ENCODE results near the gene NXNL2.

The NXNL2 gene

DNA sequence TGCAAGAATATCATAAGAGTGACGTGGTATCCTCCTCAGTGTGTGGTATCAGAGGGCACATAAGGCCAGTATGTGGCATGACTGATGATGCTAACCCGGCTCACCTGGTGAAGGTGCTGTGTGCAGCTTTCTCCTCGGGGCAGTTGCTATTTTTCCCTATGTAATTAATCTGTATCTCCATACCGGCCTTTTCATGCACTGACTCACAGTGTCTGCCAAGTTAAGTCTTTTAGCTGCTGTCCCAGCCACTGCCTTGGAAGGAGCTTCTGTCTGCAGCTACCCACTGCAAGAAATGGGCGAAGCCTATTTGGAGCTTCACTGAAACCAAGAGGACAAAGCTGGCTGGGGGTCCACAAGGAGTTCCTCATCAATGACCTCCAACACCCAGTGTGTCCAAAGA, 46.0 kb downstream of the NXNL2 start:
- no peak for DNase-seq

DNA sequence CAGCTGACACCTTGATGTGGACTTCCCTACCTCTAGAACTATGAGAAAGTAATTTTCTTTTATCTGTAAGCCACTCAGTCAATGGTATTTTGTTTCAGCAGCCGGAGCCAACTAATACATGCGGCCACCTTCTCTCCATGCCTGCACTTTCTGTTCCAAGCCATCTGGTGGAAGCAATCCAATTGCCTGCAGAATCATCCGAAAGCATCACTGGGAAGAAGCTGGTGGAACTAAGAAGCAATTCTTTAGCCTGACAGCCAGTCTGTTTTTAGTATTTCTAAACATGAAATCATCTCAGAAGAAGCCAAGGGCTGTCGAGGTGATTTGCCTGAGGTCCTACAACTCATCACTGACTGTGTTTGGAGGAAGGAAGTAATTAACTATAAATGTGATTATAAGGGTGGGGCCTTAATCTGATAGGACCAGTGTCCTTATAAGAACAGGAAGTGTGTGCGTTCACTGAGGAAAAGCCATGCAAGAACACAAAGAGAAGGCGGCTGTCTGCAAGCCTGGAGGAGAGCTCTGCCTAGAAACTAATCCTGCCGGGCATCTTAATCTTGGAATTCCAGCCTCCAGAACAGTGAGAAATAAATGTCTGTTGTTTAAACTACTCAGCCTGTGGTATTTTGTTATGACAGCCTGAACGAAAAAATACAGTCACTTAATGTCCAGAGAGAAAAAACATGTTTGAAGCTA, 49.1 kb downstream of the NXNL2 start:
- DNase-seq, result peak; percentile 31

DNA sequence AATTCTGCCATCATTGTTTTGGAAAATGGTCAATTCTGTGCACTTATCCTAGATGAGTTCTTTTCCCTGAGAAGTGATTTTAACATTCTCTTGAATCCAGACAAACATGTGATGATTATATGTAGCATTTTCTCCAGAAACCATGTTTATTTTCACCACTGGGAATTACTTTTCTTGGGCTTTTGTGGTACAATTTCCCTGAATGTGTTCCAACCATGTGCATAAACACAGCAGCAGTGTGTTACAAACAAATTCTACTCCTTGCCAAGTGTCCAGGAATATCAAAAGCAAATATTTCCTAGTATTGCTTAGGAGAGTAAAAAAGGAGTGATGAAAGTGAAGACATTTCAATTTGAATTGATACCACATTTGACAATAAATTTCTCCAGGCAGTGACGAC, 50.4 kb downstream of the NXNL2 start:
- DNase-seq, result no peak

DNA sequence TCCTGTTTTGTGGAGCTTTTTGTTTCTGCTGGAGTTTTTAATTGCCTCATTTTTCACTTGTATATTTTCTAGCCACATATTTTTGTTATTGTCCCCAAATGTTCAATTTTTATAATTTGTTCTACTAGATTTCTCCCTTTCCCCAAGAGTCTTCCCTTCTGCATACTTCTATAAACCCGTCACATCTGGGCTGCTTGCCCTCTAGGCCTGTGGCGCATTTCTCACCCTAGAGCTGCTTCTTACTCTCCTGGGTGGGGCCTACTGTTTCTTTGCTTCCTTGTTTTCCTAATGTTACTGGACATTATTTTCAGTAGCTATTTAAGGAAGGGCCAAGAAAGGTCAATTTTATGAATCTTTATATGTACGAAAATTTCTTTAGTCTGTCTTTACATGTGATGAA, 51.5 kb downstream of the NXNL2 start:
- no peak for DNase-seq

DNA sequence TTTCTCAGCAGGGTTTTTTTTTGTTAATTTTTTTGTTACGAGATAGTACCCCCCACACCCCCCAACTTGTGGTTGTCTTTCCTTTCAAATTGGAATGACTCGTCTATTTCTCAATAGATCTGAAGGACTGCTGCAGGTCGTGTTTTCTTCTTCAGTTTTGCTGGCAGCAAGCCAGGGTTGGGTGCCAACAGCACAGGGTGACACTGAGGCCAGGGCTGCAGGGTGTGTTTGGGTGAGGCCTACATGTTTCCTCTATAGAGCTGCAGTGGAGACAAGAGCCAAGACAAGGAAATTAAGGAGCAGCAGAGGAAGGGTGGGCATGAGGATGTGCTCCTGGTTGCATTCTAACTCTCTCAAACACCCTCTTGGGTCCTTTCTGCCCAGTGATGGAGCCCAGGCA, 52.2 kb downstream of the NXNL2 start:
- DNase-seq, result no peak

DNA sequence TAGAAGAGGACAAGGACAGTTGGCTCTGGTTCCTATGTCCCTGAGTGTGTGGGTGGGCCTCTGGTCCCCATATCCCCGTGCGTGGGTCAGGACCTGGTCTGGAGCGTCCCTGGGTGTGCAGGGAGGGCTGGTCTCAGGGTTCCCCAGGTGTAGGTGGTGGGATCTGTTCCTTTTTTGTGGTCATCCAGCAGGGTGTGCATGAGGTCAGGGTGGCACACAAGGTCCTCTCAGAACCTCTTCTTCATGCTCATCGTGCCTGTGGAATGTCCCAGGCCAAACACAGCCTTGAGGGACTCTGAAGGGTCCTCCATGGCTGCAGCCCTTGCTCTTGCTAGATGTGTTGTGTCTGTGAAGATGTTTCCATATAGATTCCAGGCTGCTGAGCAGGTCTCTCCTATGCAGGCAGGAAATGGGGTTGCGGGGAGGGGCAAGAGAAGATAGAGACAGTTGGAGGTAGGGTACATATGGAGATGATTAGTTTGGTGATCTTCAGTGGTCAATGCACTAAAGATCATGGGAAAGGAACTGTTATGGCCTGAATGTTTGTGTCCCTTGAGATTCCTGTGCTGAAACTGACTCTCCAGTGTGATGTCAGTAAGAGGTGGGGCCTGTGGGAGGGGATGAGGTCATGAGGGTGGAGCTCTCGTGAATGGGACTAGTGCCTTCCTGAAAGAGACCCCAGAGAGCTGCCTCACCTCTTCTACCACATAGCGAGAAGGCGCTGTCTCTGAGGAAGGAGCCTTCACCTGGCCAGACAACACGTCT, 53.1 kb downstream of the NXNL2 start:
- DNase-seq, result no peak

DNA sequence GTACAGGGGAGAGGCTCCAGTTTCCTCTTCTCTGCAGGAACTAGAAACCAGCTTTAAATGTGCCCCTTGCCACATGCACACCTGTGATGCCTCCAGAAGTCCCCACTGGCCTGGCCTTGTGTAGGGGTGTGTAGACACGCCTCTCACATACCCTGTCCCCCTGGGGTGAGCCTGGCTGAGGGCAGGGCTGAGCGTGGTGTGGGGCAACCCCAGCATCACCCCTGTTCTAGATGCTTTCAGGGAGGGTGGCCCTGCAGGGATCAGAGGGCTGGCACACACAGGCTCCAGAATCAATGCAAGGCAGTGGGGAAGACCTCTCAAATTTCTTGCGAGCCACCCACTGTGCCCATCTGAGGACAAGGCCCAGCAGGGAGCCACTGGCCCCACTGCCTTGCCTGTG, 54.7 kb downstream of the NXNL2 start:
- no peak for DNase-seq

- DNase-seq, result peak; percentile 14
Measured at GRCh38 chr9:88590558-88591146, 55.7 kb downstream of the NXNL2 start.

- DNase-seq, result peak; percentile 67
Measured at GRCh38 chr9:88593537-88594185, 58.7 kb downstream of the NXNL2 start.
